ENCODE results near the gene ASB13.
"Not testable (repeated sequence)": the region's sequence is repeated elsewhere in the genome, so short reads cannot be mapped to it uniquely, and the experiment has no call there.

The ASB13 gene

DNA sequence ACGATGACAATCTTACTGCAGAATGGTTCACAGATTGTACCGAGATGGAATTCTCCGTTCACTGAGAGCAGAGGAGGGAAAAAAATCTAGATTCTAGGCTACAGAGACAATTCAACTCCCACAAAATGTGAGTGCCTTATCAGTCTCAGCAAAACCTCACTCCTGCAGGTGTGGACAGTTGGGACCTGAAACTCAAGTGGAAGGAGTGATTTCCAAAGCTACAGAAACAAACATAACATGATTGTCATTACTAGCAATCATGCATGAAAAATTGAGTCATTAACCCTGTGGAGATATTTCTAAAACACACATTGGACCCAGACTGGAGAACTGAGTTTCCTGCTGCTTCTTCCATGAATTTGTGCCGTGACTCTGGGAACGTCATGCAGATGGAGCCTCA, 71.3 kb downstream of the ASB13 start:
- no peak for TF ChIP-seq CTCF (IDR thresholded peaks at IDR 0.05; ENCODE audit: insufficient read depth, low read length, missing control alignments)
- DNase-seq (ENCODE audit: low read depth, low spot score) = no peak
- POLR2A ChIA-PET = interaction anchor here (0.6 to 3.6 kb wide), 9 partner anchors 11 to 149 kb away, joined by 3 to 21 read pairs (median 5); no protein-coding TSS in a partner anchor
- CTCF ChIA-PET = interaction anchor here (3.0 to 6.7 kb wide), 5 partner anchors 10 to 154 kb away, joined by 16 to 40 read pairs (median 19); no protein-coding TSS in a partner anchor
- H3K4me3 ChIP-seq (ENCODE audit: low read depth, low read length) = peak overlapping the region; percentile 49; the same call in 1 of the 2 replicates

DNA sequence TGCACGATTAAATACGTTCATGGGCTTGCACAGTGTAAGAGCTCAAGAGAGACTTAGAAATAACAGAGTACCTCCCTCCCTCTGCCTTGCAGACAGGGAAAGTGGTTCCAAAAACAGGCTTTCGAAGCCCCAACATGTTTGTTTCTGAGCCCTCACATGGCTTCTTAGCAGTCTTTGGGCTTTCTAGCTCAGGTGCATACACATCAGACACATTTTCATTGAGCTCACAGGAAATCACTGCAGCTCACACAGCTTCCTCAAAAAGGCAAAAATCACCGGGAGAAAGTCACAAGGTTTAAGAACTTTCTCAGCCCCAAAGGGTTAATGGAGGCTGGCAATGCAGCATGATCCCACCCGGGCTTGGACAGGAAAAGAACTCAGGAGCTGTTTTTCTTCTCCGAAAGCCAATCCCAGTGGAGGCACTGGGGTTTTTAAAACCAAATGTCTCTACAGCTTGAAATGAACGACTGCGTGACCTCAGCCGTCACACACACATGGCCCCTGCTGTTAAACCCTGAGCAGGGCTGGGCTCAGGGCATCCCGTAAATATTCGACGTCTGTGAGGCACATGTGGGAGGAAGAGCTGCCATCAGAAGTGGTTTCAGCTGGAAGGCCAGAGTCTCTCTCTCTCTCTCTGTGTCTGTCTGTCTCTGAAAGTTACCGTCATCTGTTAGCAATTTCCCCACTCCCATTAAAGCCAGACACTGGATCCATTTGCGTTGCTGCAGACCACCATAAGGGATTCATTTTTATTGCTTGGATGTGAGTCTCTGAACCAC, 71.9 kb downstream of the ASB13 start:
- no peak for DNase-seq (ENCODE audit: low read depth, low spot score)
- ChIA-PET CTCF (interaction anchor here (3.0 to 6.7 kb wide), 5 partner anchors 9 to 153 kb away, joined by 16 to 40 read pairs (median 19); no protein-coding TSS in a partner anchor), POLR2A (interaction anchor here (0.6 to 3.6 kb wide), 8 partner anchors 10 to 148 kb away, joined by 3 to 21 read pairs (median 4); no protein-coding TSS in a partner anchor)
- TF ChIP-seq CTCF (IDR thresholded peaks at IDR 0.05; ENCODE audit: insufficient read depth, low read length, missing control alignments) = no peak
- no peak overlapping the region for H3K4me3 ChIP-seq (ENCODE audit: low read depth, low read length)

DNA sequence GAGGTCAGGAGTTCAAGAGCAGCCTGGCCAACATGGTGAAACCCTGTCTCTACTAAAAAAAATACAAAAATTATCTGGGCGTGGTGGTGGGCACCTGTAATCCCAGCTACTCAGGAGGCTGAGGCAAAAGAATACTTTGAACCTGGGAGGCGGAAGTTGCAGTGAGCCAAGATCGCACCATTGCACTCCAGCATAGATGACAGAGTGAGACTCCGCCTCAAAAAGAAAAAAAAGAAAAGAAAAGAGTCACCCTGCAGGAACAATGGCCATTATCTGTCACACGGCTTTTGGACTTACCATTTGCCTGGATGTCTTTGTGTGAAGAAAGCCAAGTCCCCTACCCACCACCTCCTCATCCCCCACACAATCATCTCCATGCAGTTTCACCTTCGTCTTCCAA, 73.0 kb downstream of the ASB13 start:
- POLR2A ChIA-PET = interaction anchor here (2.1 kb wide), 1 partner anchor 147 kb away, joined by 10 read pairs; no protein-coding TSS in a partner anchor
- not testable (repeated sequence) for H3K4me3 ChIP-seq (ENCODE audit: low read depth, low read length); DNase-seq (ENCODE audit: low read depth, low spot score)
- CTCF ChIA-PET = interaction anchor here (0.8 to 6.7 kb wide), 7 partner anchors 8 to 152 kb away, joined by 3 to 40 read pairs (median 5); no protein-coding TSS in a partner anchor

DNA sequence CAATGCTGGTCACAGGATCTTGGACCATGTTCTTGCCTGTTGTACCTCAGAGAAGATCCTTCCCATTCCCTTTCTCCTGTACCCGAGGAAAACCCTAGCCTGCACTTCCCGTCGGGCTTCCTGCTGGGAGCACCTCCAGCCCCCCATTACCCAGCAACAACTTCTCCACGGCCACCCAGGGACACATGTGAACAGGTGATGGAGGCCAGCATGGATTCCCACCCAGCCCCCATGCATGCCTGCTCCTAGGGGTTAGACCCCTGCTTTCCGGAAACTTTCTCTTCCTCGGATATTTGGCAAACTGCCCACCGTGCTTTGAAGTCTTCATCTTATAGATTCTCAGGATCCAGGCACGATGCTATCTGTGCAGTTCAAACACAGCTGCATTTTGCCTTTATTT, 74.3 kb downstream of the ASB13 start:
- no peak for DNase-seq (ENCODE audit: low read depth, low spot score)
- CTCF ChIA-PET = interaction anchor here (0.8 to 1.9 kb wide), 6 partner anchors 11 to 149 kb away, joined by 3 to 5 read pairs (median 3); no protein-coding TSS in a partner anchor
- POLR2A ChIA-PET = no interaction called here
- no peak for TF ChIP-seq CTCF (IDR thresholded peaks at IDR 0.05; ENCODE audit: insufficient read depth, low read length, missing control alignments)
- H3K4me3 ChIP-seq (ENCODE audit: low read depth, low read length) = no peak overlapping the region

- no peak overlapping the region for H3K4me3 ChIP-seq (ENCODE audit: low read depth, low read length)
- ChIA-PET CTCF (interaction anchor here (0.9 to 2.4 kb wide), 6 partner anchors 11 to 149 kb away, joined by 3 to 7 read pairs (median 3); no protein-coding TSS in a partner anchor), POLR2A (no interaction called here)
- no peak for DNase-seq (ENCODE audit: low read depth, low spot score)
- no peak for TF ChIP-seq CTCF (IDR thresholded peaks at IDR 0.05; ENCODE audit: insufficient read depth, low read length, missing control alignments)
Observed at GRCh38 chr10:5591336-5591824, 75.0 kb downstream of the ASB13 start.

GRCh38 chr10:5590816-5591215, 75.6 kb downstream of the ASB13 start:
- no peak for TF ChIP-seq CTCF (IDR thresholded peaks at IDR 0.05; ENCODE audit: insufficient read depth, low read length, missing control alignments)
- DNase-seq (ENCODE audit: low read depth, low spot score) = no peak
- ChIA-PET CTCF (interaction anchor here (1.1 to 2.4 kb wide), 2 partner anchors 12 to 32 kb away, joined by 3 to 7 read pairs; no protein-coding TSS in a partner anchor), POLR2A (no interaction called here)
- no peak overlapping the region for H3K4me3 ChIP-seq (ENCODE audit: low read depth, low read length)

All from AG04449 (cell line).